AG04450 (cell line): ENCODE measurements around the gene CAPN5. TPM values are rescaled to one million over a fixed set of nuclear protein-coding genes. Genes with fewer than 3 reads are reported as not detected.
"Not testable (repeated sequence)": the region's sequence is repeated elsewhere in the genome, so short reads cannot be mapped to it uniquely, and the experiment has no call there.

ENCODE experiments used
- CTCF ChIA-PET: fragments of 300-600, 350-600 bp; formaldehyde crosslinking; extraction: SDS; loops from one replicate; lab custom pipeline; 2022; ENCODE audit warnings: antibody characterized with exemption, inconsistent platforms; lab: Charles Lee
- POLR2A ChIA-PET: fragments of 350-600 bp; formaldehyde crosslinking; extraction: SDS; loops from one replicate; lab custom pipeline; 2021; ENCODE audit warnings: antibody characterized with exemption, inconsistent platforms; lab: Yijun Ruan, JAX
- DNase-seq: peaks from one replicate; pipeline ENCODE4 v3.0.0-alpha.2; 2011; ENCODE audit warnings: low read depth, low spot score
- H3K27ac ChIP-seq: one replicate; pipeline ENCODE4 v1.5.1; 2012; ENCODE audit warnings: low read depth, low read length, control low read depth
- H3K27me3 ChIP-seq: one replicate; pipeline ENCODE4 v1.6.0; 2012; ENCODE audit warnings: low read length; ENCODE audit not compliant: control insufficient read depth, insufficient read depth
- H3K4me3 ChIP-seq: 2 replicates; pipeline ENCODE4 v1.5.1; 2011; ENCODE audit warnings: mild to moderate bottlenecking, low read depth, low read length, control low read depth
- H3K9me3 ChIP-seq: 2 replicates; pipeline ENCODE4 v1.5.1; 2012; ENCODE audit warnings: low read length; ENCODE audit not compliant: control insufficient read depth, insufficient read depth
- polyA minus RNA-seq: library from RNA; depleted of rRNA, polyadenylated mRNA; stranded (reverse); fragments of >200 nt; gene quantifications from 2 replicates; pipeline ENCODE4 v1.2.3, GENCODE V29; 2011; rRNA and poly(A)+ RNA removed
- polyA plus RNA-seq: library from polyadenylated mRNA; depleted of rRNA; stranded (reverse); fragments of >200 nt; gene quantifications from 2 replicates; pipeline ENCODE4 v1.2.3, GENCODE V29; 2011; rRNA removed
- TF ChIP-seq, protein P1 (sequence below): IDR thresholded peaks from 2 replicates; pipeline ENCODE4 v1.5.1; 2011; ENCODE audit warnings: low read depth, low read length, control low read depth, inconsistent platforms

The CAPN5 gene
- polyA plus RNA-seq (18.6 and 22.8 TPM in 2 replicates), polyA minus RNA-seq (19.5 and 24.8 TPM in 2 replicates)

DNA sequence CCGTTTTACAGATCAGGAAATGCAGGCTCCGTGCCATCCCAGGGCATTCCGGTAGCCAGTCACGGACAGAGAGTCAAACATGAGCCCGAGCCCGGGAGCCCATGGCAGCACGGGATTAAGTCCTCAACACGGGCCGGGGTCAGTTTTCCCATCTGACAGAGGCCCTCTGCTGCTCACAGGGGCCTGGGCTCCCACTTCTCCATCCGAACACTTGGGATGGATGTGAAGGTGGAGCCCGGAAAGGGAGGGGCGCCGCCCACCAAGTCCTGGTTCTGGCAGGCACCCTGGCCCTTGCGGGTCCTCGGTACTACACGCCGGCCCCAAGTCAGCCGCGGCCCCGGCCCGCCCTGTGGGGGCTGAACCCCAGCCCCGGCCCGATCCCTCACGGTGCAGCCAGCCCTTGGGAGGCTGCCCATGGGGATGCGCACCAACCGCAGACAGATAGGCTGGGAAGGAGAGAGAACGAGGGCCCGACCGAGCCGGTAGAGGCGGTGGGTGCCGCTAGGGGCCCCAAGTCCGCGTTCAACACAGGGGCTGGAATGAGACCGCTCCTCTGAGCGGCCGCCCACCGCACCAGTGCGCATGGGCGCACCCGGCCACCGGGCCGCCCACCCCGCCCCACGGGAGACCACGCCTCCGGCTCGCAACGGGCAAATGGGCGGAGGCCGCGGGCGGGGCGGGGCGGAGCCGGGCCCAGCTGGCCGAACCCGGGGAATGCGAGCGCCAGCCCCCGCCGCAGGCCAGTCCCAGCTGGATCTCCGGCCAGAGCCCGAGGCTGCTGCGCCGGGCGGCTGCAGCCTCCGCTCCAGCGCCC lies at the start of gene CAPN5:
Gene CAPN5, plus strand, starts transcription at position 743 of the 814 bp plus-strand sequence. CDS start 17,916 bp downstream, outside the sequence.
- Histone ChIP-seq H3K27ac (peak within 1 kb of the TSS; percentile 87), H3K27me3 (no peaks in the 10 kb centered on the region), H3K9me3 (no peaks in the 10 kb centered on the region), H3K4me3 (peak within 1 kb of the TSS; percentile 73)
- peak; percentile 76 for DNase-seq
- POLR2A ChIA-PET = interaction anchor here (0.9 to 1.4 kb wide), 3 partner anchors 14 to 25 kb away, joined by 6 to 10 read pairs (median 6); no protein-coding TSS in a partner anchor
- TF ChIP-seq, protein P1, sequence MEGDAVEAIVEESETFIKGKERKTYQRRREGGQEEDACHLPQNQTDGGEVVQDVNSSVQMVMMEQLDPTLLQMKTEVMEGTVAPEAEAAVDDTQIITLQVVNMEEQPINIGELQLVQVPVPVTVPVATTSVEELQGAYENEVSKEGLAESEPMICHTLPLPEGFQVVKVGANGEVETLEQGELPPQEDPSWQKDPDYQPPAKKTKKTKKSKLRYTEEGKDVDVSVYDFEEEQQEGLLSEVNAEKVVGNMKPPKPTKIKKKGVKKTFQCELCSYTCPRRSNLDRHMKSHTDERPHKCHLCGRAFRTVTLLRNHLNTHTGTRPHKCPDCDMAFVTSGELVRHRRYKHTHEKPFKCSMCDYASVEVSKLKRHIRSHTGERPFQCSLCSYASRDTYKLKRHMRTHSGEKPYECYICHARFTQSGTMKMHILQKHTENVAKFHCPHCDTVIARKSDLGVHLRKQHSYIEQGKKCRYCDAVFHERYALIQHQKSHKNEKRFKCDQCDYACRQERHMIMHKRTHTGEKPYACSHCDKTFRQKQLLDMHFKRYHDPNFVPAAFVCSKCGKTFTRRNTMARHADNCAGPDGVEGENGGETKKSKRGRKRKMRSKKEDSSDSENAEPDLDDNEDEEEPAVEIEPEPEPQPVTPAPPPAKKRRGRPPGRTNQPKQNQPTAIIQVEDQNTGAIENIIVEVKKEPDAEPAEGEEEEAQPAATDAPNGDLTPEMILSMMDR = peak; percentile 46
- CTCF ChIA-PET = interaction anchor here (0.6 to 3.4 kb wide), 3 partner anchors 22 to 26 kb away, joined by 3 to 20 read pairs (median 3); no protein-coding TSS in a partner anchor

DNA sequence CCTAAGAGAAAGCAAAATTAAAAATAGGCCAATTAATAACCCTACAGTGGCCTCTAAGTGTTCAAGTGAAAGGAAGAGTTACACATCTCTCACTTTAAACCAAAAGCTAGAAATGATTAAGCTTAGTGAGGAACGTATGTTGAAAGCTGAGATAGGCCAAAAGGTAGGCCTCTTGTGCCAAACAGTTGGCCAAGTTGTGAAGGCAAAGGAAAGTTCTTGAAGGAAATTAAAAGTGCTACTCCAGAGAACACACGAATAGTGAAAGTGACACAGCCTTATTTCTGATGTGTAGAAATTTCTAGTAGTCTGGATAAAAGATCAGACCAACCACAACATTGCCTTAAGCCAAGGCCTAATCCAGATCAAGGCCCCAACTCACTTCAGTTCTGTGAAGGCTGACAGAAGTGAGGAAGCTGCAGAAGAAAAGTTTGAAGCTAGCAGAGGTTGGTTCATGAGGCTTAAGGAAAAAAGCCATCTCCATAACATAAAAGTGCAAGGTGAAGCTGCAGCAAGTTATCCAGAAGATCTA lies 48.3 kb upstream of the CAPN5 start:
- H3K27ac ChIP-seq, H3K9me3 ChIP-seq, DNase-seq, H3K27me3 ChIP-seq, H3K4me3 ChIP-seq, POLR2A ChIA-PET: not testable (repeated sequence)
- CTCF ChIA-PET = interaction anchor here (3.3 kb wide), 1 partner anchor 99 kb away, joined by 19 read pairs; no protein-coding TSS in a partner anchor

DNA sequence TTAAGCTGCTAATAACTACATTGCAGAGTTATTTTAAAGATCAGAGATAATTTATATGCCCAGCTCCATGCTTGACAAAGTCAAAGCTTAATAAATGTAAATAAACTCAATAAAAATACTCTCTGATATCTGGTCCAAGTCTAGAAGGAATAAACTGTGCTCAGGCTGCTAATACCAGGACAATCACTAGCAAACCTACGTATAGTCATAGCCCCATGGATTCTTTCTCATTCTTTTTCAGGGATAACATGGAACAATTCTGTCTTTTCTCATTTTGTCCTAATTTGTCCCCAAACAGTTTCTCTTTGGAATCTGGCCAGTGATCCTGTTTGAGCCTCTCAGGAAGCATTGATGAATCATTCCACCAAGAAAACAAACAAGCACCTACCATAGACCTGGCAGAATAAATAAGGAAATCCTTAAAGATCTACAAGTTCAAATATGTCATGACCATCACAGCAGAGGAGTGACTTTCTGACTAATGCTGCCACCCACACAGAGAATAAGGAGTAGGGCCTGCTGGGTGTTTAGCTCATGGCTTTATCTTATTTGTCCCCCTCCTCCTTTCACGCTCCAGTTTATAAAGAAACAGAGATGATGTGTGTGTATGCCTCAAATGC lies 46.7 kb upstream of the CAPN5 start:
- H3K9me3 ChIP-seq = no peaks in the 10 kb centered on the region
- H3K27ac ChIP-seq = no peak overlapping the region
- H3K27me3 ChIP-seq = no peaks in the 10 kb centered on the region
- TF ChIP-seq, protein P1 = no peak
- POLR2A ChIA-PET = no interaction called here
- no peak for DNase-seq
- CTCF ChIA-PET = interaction anchor here (1.0 to 3.3 kb wide), 2 partner anchors 101 to 107 kb away, joined by 4 to 19 read pairs; no protein-coding TSS in a partner anchor
- no peak overlapping the region for H3K4me3 ChIP-seq

DNA sequence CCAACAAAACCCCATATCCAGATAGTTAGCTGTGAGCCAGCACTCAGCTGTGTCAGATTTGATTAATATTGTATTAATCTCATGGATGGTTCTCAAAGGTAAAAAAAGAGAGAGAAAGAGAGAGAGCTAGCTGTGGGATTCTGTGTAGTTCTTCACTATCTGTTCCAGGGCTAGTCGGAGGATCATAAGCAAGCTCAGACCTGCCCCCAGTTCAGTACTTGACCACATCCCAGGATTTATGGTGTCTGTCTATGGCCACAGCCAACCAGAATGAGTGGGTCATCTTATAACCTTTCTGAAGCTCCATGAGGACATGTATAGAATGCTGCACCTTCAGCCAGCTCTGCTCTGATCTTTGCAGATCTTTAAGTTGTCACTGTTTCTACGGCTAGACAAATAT lies 46.0 kb upstream of the CAPN5 start:
- H3K9me3 ChIP-seq = no peaks in the 10 kb centered on the region
- CTCF ChIA-PET = interaction anchor here (3.3 kb wide), 1 partner anchor 101 kb away, joined by 19 read pairs; no protein-coding TSS in a partner anchor
- no peak overlapping the region for H3K4me3 ChIP-seq
- no peaks in the 10 kb centered on the region for H3K27me3 ChIP-seq
- H3K27ac ChIP-seq = no peak overlapping the region
- TF ChIP-seq, protein P1 = no peak
- POLR2A ChIA-PET = no interaction called here
- DNase-seq = no peak

DNA sequence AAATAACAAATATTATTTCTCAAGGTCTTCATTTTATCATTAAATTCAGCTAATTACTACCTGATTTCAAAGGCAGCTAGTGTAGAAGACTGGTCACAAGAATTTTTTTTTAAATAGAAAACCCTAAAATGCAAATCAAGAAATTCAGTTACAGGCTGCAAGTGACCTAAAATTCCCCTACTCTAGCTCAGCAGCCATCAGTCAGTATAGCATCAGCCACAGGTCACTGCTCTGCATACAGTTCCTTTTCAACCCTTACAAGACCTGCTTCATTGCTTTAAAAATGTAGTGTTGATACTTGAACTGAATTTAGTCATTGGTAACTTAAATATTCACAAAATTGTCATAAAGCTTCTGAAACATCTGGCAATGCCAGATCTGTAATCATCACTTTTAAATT lies 42.0 kb upstream of the CAPN5 start:
- TF ChIP-seq, protein P1 = no peak
- ChIA-PET POLR2A (interaction anchor here (0.5 kb wide), 1 partner anchor 696 kb away, joined by 4 read pairs; no protein-coding TSS in a partner anchor), CTCF (interaction anchor here (0.6 to 1.4 kb wide), 4 partner anchors 16 to 106 kb away, joined by 3 to 8 read pairs (median 4); no protein-coding TSS in a partner anchor)
- DNase-seq = no peak
- peaks cover 3% of the 10 kb centered on the region for H3K27me3 ChIP-seq
- no peak overlapping the region for H3K4me3 ChIP-seq
- no peak overlapping the region for H3K27ac ChIP-seq
- no peaks in the 10 kb centered on the region for H3K9me3 ChIP-seq
